Glutamatergic neuron (in vitro differentiated cells): ENCODE measurements around the gene RBFOX2. TPM values are rescaled to one million over a fixed set of nuclear protein-coding genes. Genes with fewer than 3 reads are reported as not detected.
A peak's percentile ranks its signal among the peaks of the same experiment; 100 is the strongest.

Source experiments
- DNase-seq: peaks from one replicate; pipeline ENCODE4 v3.0.0; 2022
- H3K27ac Mint-ChIP-seq: one replicate; pipeline ENCODE4 v1.8.0; 2020; ENCODE audit warnings: mild to moderate bottlenecking, mixed read lengths, inconsistent platforms; ENCODE audit not compliant: unreplicated experiment
- H3K27me3 Mint-ChIP-seq: one replicate; pipeline ENCODE4 v1.8.0; 2020; ENCODE audit warnings: mild to moderate bottlenecking, moderate library complexity, mixed read lengths, inconsistent platforms; ENCODE audit not compliant: unreplicated experiment
- H3K36me3 Mint-ChIP-seq: one replicate; pipeline ENCODE4 v1.8.0; 2020; ENCODE audit warnings: mild to moderate bottlenecking, mixed read lengths, inconsistent platforms; ENCODE audit not compliant: unreplicated experiment
- H3K4me1 Mint-ChIP-seq: one replicate; pipeline ENCODE4 v1.8.0; 2020; ENCODE audit warnings: mild to moderate bottlenecking, low read depth, mixed read lengths, inconsistent platforms; ENCODE audit not compliant: unreplicated experiment
- H3K4me3 Mint-ChIP-seq: one replicate; pipeline ENCODE4 v1.8.0; 2020; ENCODE audit warnings: mild to moderate bottlenecking, mixed read lengths, inconsistent platforms; ENCODE audit not compliant: unreplicated experiment
- H3K9me3 Mint-ChIP-seq: one replicate; pipeline ENCODE4 v1.8.0; 2020; ENCODE audit warnings: mild to moderate bottlenecking, moderate library complexity, mixed read lengths, inconsistent platforms; ENCODE audit not compliant: unreplicated experiment
- total RNA-seq: library from RNA; stranded (reverse); fragmentation: NEBNext Ultra II Directional; extraction: Animal tissue kit (Norgen Biotek cat#: 25700); gene quantifications from one replicate; pipeline ENCODE4 v1.2.1, GENCODE V29; 2021; ENCODE audit not compliant: unreplicated experiment
- TF ChIP-seq, protein P1 (sequence below): fragments of 200-600 bp; sonication (generic); IDR thresholded peaks from one replicate; pipeline ENCODE4 v1.5.0; 2021; ENCODE audit not compliant: partially characterized antibody, unreplicated experiment

RBFOX2 gene
- total RNA-seq, 1 donor from 2014 or later: 380 TPM

DNA sequence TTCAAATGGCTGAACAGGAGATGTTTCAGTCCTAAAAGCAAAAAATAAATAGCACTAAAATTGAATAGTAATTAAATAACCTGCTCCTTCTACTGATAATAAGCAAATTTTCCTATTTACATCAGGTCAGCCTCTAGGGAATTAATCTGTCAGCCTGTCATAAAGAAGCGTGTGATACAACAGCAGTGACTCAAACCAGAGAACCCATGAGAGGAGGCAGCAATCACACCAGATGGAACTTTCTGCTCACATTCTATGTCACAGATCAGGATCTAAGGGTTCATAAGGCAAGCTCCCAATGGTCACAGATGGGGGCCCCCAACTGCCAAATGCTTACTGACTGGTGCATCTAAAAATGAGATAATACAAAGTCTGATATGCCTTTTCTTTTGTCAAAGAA is 41.1 kb downstream of the RBFOX2 start:
- peaks cover 5% of the 10 kb centered on the region for H3K27me3 Mint-ChIP-seq
- peaks cover 8% of the 10 kb centered on the region for H3K9me3 Mint-ChIP-seq
- H3K27ac Mint-ChIP-seq: no peak overlapping the region
- peak overlapping the region; percentile 66 for H3K4me3 Mint-ChIP-seq
- peaks cover 36% of the 10 kb centered on the region for H3K4me1 Mint-ChIP-seq
- H3K36me3 Mint-ChIP-seq: no peaks in the 10 kb centered on the region
- TF ChIP-seq, protein P1, sequence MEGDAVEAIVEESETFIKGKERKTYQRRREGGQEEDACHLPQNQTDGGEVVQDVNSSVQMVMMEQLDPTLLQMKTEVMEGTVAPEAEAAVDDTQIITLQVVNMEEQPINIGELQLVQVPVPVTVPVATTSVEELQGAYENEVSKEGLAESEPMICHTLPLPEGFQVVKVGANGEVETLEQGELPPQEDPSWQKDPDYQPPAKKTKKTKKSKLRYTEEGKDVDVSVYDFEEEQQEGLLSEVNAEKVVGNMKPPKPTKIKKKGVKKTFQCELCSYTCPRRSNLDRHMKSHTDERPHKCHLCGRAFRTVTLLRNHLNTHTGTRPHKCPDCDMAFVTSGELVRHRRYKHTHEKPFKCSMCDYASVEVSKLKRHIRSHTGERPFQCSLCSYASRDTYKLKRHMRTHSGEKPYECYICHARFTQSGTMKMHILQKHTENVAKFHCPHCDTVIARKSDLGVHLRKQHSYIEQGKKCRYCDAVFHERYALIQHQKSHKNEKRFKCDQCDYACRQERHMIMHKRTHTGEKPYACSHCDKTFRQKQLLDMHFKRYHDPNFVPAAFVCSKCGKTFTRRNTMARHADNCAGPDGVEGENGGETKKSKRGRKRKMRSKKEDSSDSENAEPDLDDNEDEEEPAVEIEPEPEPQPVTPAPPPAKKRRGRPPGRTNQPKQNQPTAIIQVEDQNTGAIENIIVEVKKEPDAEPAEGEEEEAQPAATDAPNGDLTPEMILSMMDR: no peak
- DNase-seq: peak; percentile 63

DNA sequence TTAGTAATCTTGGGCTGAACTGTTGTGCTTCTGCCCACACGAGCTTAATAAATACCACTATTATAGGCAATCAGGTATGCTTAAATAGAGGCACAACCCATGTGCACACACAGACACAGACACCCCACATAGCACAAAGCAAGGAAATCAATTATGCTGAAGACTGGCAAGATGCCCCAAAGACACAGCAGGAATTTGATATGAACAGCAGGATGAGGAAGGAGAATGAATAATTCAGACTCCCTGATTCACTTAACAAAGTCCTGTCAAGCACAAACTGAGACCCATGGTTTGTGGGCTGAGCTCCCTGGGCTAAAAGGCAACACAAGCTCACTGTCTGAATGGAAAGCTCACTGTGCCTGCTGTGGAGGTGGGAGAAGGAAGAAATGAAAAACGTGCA is 42.5 kb downstream of the RBFOX2 start:
- Mint-ChIP-seq H3K9me3 (peaks cover 13% of the 10 kb centered on the region), H3K36me3 (no peaks in the 10 kb centered on the region), H3K4me3 (peak overlapping the region; percentile 79), H3K4me1 (peaks cover 46% of the 10 kb centered on the region), H3K27me3 (peaks cover 5% of the 10 kb centered on the region), H3K27ac (peak overlapping the region; percentile 94)
- no peak for DNase-seq
- TF ChIP-seq, protein P1: no peak

DNA sequence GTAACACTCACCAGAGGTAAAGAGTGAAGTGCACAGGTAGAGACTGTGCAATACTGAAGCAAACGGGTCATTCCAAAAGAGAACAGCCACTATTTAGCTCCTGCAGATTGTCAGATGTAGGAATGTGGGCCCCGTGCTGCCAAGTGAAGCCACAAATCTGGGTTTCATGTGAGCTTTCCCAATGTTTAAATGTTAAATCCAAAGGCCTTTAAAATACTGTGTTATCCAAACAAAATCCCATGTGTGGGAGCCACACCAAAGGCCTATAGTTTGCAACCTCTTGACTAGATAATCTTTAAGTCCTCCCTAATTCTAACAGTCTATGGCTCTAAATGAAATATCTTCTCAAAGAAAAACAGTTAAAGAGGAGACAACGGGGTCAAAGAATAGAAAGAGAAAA is 43.3 kb downstream of the RBFOX2 start:
- Mint-ChIP-seq H3K4me3 (no peak overlapping the region), H3K4me1 (peaks cover 46% of the 10 kb centered on the region), H3K27me3 (peaks cover 5% of the 10 kb centered on the region), H3K36me3 (no peaks in the 10 kb centered on the region), H3K27ac (peak overlapping the region; percentile 94), H3K9me3 (peaks cover 15% of the 10 kb centered on the region)
- TF ChIP-seq, protein P1: no peak
- no peak for DNase-seq

DNA sequence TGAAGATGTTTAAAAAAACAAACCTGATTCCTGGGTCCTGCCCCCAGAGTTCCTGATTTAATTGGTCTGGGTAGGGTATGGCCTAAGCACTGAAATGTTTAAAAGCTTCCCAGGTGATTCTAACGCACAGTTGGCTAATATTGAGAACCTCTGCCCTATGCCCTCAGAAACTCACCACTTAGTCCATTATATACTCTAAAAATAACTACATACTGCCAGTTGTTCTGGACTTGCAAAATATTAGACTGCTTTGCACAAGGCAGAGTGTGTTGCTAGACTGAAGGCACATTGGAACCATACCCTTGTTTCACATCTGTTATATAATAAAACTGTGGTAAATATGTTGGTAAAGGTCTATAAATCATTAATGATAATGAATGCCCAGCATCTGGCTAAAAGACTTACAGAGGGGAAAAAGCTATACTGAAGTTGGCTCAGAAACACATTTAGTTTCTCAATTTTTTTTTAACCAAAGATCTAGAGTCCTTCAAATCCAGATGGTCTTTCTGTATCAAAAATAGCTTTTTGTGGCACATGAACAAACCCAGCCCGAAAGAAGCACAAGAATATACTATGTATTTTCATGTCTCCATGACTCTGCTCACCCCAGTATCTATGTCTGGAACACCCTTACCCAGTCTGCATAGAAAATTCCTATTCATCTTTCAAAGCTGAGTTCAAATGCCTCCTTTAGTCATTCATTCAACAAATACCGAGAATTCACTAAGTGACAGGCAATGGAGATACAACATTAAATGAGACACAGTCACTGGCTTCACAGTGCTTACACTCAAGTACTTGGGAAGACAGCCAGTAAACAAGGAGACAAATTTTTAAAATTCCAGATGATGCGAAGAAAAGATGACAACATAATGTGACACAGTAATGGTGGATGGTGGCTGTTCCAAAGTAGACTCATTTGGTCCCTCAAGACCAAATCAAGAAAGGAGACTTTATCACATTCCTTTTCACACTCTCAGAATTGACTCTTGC is 44.1 kb downstream of the RBFOX2 start:
- H3K27ac Mint-ChIP-seq: peak overlapping the region; percentile 1
- TF ChIP-seq, protein P1: no peak
- H3K36me3 Mint-ChIP-seq: no peaks in the 10 kb centered on the region
- no peak overlapping the region for H3K4me3 Mint-ChIP-seq
- peaks cover 15% of the 10 kb centered on the region for H3K9me3 Mint-ChIP-seq
- DNase-seq: no peak
- H3K4me1 Mint-ChIP-seq: peaks cover 47% of the 10 kb centered on the region
- peaks cover 5% of the 10 kb centered on the region for H3K27me3 Mint-ChIP-seq

DNA sequence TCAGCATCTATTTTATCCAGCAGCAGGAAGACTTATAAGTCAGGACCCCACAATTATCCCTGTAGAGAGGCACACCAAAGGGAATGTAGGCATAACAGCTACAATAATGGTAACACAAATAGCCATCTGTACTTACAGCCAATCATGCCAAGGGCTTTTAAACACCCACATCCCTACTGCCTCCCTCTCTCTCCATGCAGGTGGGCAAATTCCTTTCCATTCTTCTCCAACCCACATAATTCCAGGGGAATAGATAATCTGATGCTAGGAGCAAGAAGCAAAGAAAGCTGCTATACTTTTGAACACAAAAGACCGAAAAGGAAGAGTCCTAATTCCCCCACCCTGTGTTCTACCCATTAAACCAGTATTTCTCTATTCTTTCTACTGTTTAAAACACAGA is 46.7 kb downstream of the RBFOX2 start:
- DNase-seq: no peak
- Mint-ChIP-seq H3K4me3 (no peak overlapping the region), H3K27me3 (no peaks in the 10 kb centered on the region), H3K9me3 (peaks cover 11% of the 10 kb centered on the region), H3K27ac (peak overlapping the region; percentile 64), H3K4me1 (peaks cover 56% of the 10 kb centered on the region), H3K36me3 (no peaks in the 10 kb centered on the region)
- TF ChIP-seq, protein P1: no peak
